Kidney (tissue), 14 donors: ENCODE measurements around the gene TMEM38B. TPM values are rescaled to one million over a fixed set of nuclear protein-coding genes. Genes with fewer than 3 reads are reported as not detected.
A peak's percentile ranks its signal among the peaks of the same experiment; 100 is the strongest.
"Not testable (repeated sequence)": the region's sequence is repeated elsewhere in the genome, so short reads cannot be mapped to it uniquely, and the experiment has no call there.

Source experiments
- DNase-seq, 5 donors: peaks; one replicate each; pipeline ENCODE4 v3.0.0-alpha.2; 2013 to 2020
- FAIRE-seq: peaks from 2 replicates; lab custom pipeline; 2012; peaks lifted over from hg19 to GRCh38; lab: Jason Lieb, UNC
- H3K27ac ChIP-seq, 2 donors: one replicate each; pipeline ENCODE4 v1.7.0; 2013; ENCODE audit warnings: low read depth in 2 of 2, low read length in 2 of 2, inconsistent platforms in 1 of 2
- H3K27me3 ChIP-seq: one replicate; pipeline ENCODE4 v1.7.1; 2013; ENCODE audit warnings: low read length, inconsistent platforms; ENCODE audit not compliant: control insufficient read depth, insufficient read depth
- H3K36me3 ChIP-seq, 3 donors: one replicate each; pipeline versions ENCODE4 v1.7.0 to v1.7.1; 2013; ENCODE audit warnings: low read length in 3 of 3, control low read depth in 1 of 3, inconsistent platforms in 1 of 3; ENCODE audit not compliant: insufficient read depth in 3 of 3, control insufficient read depth in 2 of 3
- H3K4me1 ChIP-seq, 3 donors: one replicate each; pipeline versions ENCODE4 v1.7.0 to v1.7.1; 2013; ENCODE audit warnings: low read length in 3 of 3, inconsistent platforms in 1 of 3, low read depth in 1 of 3; ENCODE audit not compliant: control insufficient read depth in 2 of 3, insufficient read depth in 2 of 3
- H3K4me3 ChIP-seq, 3 donors: one replicate each; pipeline versions ENCODE4 v1.7.0 to v1.8.1; 2013; ENCODE audit warnings: low read length in 3 of 3, control low read depth in 1 of 3, inconsistent platforms in 1 of 3
- H3K9ac ChIP-seq, 3 donors: one replicate each; pipeline versions ENCODE4 v1.7.0 to v1.7.1; 2013; ENCODE audit warnings: low read length in 3 of 3, control low read depth in 1 of 3, inconsistent platforms in 1 of 3
- H3K9me3 ChIP-seq, 3 donors: one replicate each; pipeline versions ENCODE4 v1.7.0 to v1.7.1; 2013; ENCODE audit warnings: low read length in 3 of 3, control low read depth in 1 of 3, inconsistent platforms in 1 of 3; ENCODE audit not compliant: control insufficient read depth in 2 of 3, insufficient read depth in 1 of 3
- CTCF ChIP-seq: IDR thresholded peaks from 3 replicates; pipeline ENCODE4 v1.5.1; 2012; ENCODE audit warnings: mild to moderate bottlenecking, moderate library complexity, borderline replicate concordance; ENCODE audit not compliant: insufficient read depth; ENCODE audit errors: extremely low read depth
- intact Hi-C: fragments of 100-400 bp; cut with DNase I; formaldehyde crosslinking; loops from one replicate; pipeline ENCODE4 v1.11.1; 2022
- polyA plus RNA-seq: library from polyadenylated mRNA; stranded (reverse); fragments of 350-450 nt; fragmentation: Illumina TruSeq; extraction: RNeasy Lipid Tissue Mini Kit (QIAGEN cat#74804); gene quantifications from one replicate; pipeline ENCODE4 v1.2.3, GENCODE V29; 2014; ENCODE audit warnings: low read depth, low replicate concordance; ENCODE audit not compliant: insufficient read depth
- total RNA-seq: library from RNA; stranded (reverse); fragmentation: NEBNext Ultra II Directional; extraction: Animal tissue kit (Norgen Biotek cat#: 25700); gene quantifications from one replicate; pipeline ENCODE4 v1.2.1, GENCODE V29; 2021
- donor health status: control.
- donor health status: control.
- donor health status: control.
- donor health status: control.
- donor health status: control.
- donor health status: DM: yes; HTN: yes; CAD: no.
- donor health status: Normal renal cell carcinoma (clear cell type).

Gene TMEM38B
- total and polyA plus RNA-seq, 2 donors from 2014 or later: 12.5 to 23.2 TPM

- H3K9ac ChIP-seq, intact Hi-C loops, FAIRE-seq, H3K36me3 ChIP-seq, DNase-seq, H3K27ac ChIP-seq, H3K4me1 ChIP-seq, H3K27me3 ChIP-seq, H3K4me3 ChIP-seq: not testable (repeated sequence)
- H3K9me3 ChIP-seq: peaks cover 0 to 14% (median 0%) of the 10 kb centered on the region in 3 donors
Observed at GRCh38 chr9:105786796-105787195, 92.5 kb downstream of the TMEM38B start.

DNA sequence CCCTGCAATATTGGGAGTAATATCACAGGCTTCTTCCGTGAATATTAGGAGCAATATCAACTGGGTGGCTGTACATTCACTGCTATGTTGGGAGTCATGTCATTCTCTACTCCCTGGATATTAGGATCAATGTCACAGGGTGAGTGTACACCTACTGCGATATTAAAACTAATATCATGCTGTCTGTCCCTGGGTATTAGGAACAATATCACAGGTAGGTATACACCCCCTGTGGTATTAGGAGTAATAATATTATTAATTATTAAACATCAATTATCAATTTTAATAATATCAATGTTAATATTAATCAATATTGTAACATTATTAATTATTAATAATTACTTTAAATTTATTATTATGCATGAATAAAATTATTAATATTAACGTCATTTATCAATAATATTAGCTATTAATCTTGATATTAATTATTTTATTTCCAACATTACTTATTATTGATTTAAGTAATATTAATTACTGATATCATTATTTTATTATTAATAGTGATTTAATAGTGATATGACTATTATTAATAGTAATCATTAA, 121.9 kb downstream of the TMEM38B start:
- H3K27me3 ChIP-seq: no peaks in the 10 kb centered on the region
- H3K9ac ChIP-seq: no peak overlapping the region
- no peaks in the 10 kb centered on the region for H3K9me3 ChIP-seq
- no peak for DNase-seq
- no peak overlapping the region for H3K27ac ChIP-seq
- FAIRE-seq: peak; percentile 99
- H3K4me3 ChIP-seq: no peak overlapping the region
- H3K36me3 ChIP-seq: no peaks in the 10 kb centered on the region
- intact Hi-C loops: no loop called here
- no peak for TF ChIP-seq CTCF
- no peaks in the 10 kb centered on the region for H3K4me1 ChIP-seq

- no peaks in the 10 kb centered on the region for H3K9me3 ChIP-seq
- H3K36me3 ChIP-seq: no peaks in the 10 kb centered on the region
- no peak for FAIRE-seq
- H3K4me1 ChIP-seq: no peaks in the 10 kb centered on the region
- intact Hi-C loops: no loop called here
- no peaks in the 10 kb centered on the region for H3K27me3 ChIP-seq
- H3K9ac ChIP-seq: no peak overlapping the region
- no peak overlapping the region for H3K27ac ChIP-seq
- DNase-seq: no peak
- H3K4me3 ChIP-seq: no peak overlapping the region
- TF ChIP-seq CTCF: no peak
Observed at GRCh38 chr9:105816981-105817380, 122.6 kb downstream of the TMEM38B start.

GRCh38 chr9:105818903-105819302, 124.6 kb downstream of the TMEM38B start:
- no peak for DNase-seq
- Histone ChIP-seq H3K27ac (no peak overlapping the region), H3K27me3 (no peaks in the 10 kb centered on the region), H3K4me3 (no peak overlapping the region), H3K36me3 (no peaks in the 10 kb centered on the region), H3K9me3 (peaks cover 0 to 8% (median 0%) of the 10 kb centered on the region in 3 donors), H3K4me1 (no peaks in the 10 kb centered on the region), H3K9ac (no peak overlapping the region)
- no peak for FAIRE-seq
- intact Hi-C loops: no loop called here
- TF ChIP-seq CTCF: no peak
